CD14-positive monocyte (primary cell): Measurements from ENCODE around the gene SPAG9. TPM values are rescaled to one million over a fixed set of nuclear protein-coding genes. Genes with fewer than 3 reads are reported as not detected.

Experiments
- DNase-seq, 3 donors: peaks; one replicate each; pipeline ENCODE4 v3.0.0-alpha.2; 2011 to 2022
- H2AFZ ChIP-seq: 2 replicates; pipeline ENCODE4 v1.6.0; 2012; ENCODE audit warnings: mild to moderate bottlenecking, low read depth, low read length, inconsistent platforms; ENCODE audit not compliant: insufficient read depth, poor library complexity, severe bottlenecking
- H3K27ac ChIP-seq, 2 donors: 1 replicate in 1 of 2; 2 replicates in 1 of 2; pipeline ENCODE4 v1.5.1; 2012 to 2013; ENCODE audit warnings: low read length in 2 of 2, control low read depth in 1 of 2, inconsistent platforms in 1 of 2, low read depth in 1 of 2, mild to moderate bottlenecking in 1 of 2
- H3K27me3 ChIP-seq, 2 donors: one replicate each; pipeline versions ENCODE4 v1.6.0 to v1.6.1; 2011 to 2013; ENCODE audit warnings: low read length in 2 of 2; ENCODE audit not compliant: control insufficient read depth in 2 of 2, insufficient read depth in 2 of 2
- H3K36me3 ChIP-seq, 2 donors: replicated peaks in 1 of 2; 1 replicate in 1 of 2; 2 replicates in 1 of 2; pipeline versions ENCODE4 v1.5.1 to v1.6.1; 2012 to 2013; ENCODE audit warnings: low read length in 2 of 2, control low read depth in 1 of 2, inconsistent platforms in 1 of 2, mild to moderate bottlenecking in 1 of 2; ENCODE audit not compliant: insufficient read depth in 2 of 2, control insufficient read depth in 1 of 2
- H3K4me1 ChIP-seq, 2 donors: 1 replicate in 1 of 2; 2 replicates in 1 of 2; pipeline versions ENCODE4 v1.5.1 to v1.6.1; 2012 to 2013; ENCODE audit warnings: low read length in 2 of 2, control low read depth in 1 of 2, inconsistent platforms in 1 of 2, mild to moderate bottlenecking in 1 of 2, moderate library complexity in 1 of 2; ENCODE audit not compliant: insufficient read depth in 2 of 2, control insufficient read depth in 1 of 2
- H3K4me2 ChIP-seq: replicated peaks from 2 replicates; pipeline ENCODE3; 2012; ENCODE audit warnings: low read length, moderate library complexity, mild to moderate bottlenecking; ENCODE audit not compliant: poor library complexity, severe bottlenecking; ENCODE audit errors: extremely low read depth
- H3K4me3 ChIP-seq, 3 experiments: fragments of 200-600 bp in 1 of 3; sonication (generic) in 1 of 3; replicated peaks in 1 of 3; 1 replicate in 2 of 3; 2 replicates in 1 of 3; pipeline ENCODE4 v1.5.1; 2011 to 2013; ENCODE audit warnings: low read length in 3 of 3, mild to moderate bottlenecking in 3 of 3, control low read depth in 2 of 3, low read depth in 2 of 3, inconsistent platforms in 1 of 3, moderate library complexity in 1 of 3
- H3K79me2 ChIP-seq: 2 replicates; pipeline ENCODE4 v1.6.0; 2012; ENCODE audit warnings: mild to moderate bottlenecking, control low read depth, inconsistent platforms, low read length, moderate library complexity; ENCODE audit not compliant: insufficient read depth
- H3K9ac ChIP-seq: 2 replicates; pipeline ENCODE4 v1.6.0; 2017; ENCODE audit warnings: low read length, mild to moderate bottlenecking; ENCODE audit not compliant: insufficient read depth, poor library complexity, severe bottlenecking
- H3K9me3 ChIP-seq, 2 donors: replicated peaks in 1 of 2; 1 replicate in 1 of 2; 2 replicates in 1 of 2; pipeline versions ENCODE4 v1.5.1 to v1.6.1; 2012 to 2013; ENCODE audit warnings: low read length in 2 of 2, control low read depth in 1 of 2; ENCODE audit not compliant: control insufficient read depth in 1 of 2, insufficient read depth in 1 of 2
- H4K20me1 ChIP-seq: 2 replicates; pipeline ENCODE4 v1.6.0; 2012; ENCODE audit warnings: mild to moderate bottlenecking, low read length, control low read depth, moderate library complexity; ENCODE audit not compliant: insufficient read depth
- H3K27ac Mint-ChIP-seq, 7 donors: one replicate each; pipeline ENCODE4 v1.8.0; 2020; ENCODE audit warnings: mild to moderate bottlenecking in 7 of 7, mixed read lengths in 7 of 7, moderate library complexity in 6 of 7, inconsistent platforms in 2 of 7
- H3K27me3 Mint-ChIP-seq, 3 donors: one replicate each; pipeline ENCODE4 v1.8.0; 2021 to 2022; ENCODE audit warnings: low read depth in 3 of 3, mild to moderate bottlenecking in 3 of 3, mixed read lengths in 3 of 3, moderate library complexity in 3 of 3, inconsistent platforms in 1 of 3
- H3K36me3 Mint-ChIP-seq, 2 donors: one replicate each; pipeline ENCODE4 v1.8.0; 2020; ENCODE audit warnings: mixed read lengths in 2 of 2, inconsistent platforms in 1 of 2, mild to moderate bottlenecking in 1 of 2
- H3K4me1 Mint-ChIP-seq: one replicate; pipeline ENCODE4 v1.8.0; 2020; ENCODE audit warnings: mild to moderate bottlenecking, mixed read lengths
- H3K4me3 Mint-ChIP-seq, 2 donors: one replicate each; pipeline ENCODE4 v1.8.0; 2020; ENCODE audit warnings: mild to moderate bottlenecking in 2 of 2, mixed read lengths in 2 of 2, moderate library complexity in 1 of 2
- H3K9me3 Mint-ChIP-seq, 7 donors: one replicate each; pipeline ENCODE4 v1.8.0; 2020 to 2022; ENCODE audit warnings: mixed read lengths in 7 of 7, mild to moderate bottlenecking in 6 of 7, moderate library complexity in 6 of 7, inconsistent platforms in 2 of 7
- WGBS: methylation state at CpG from one replicate; pipeline ENCODE4 v1.1.5; 2013; ENCODE audit warnings: missing lambda C conversion rate; ENCODE audit not compliant: insufficient coverage; 5-methylcytosine and 5-hydroxymethylcytosine counted together
- intact Hi-C, 2 donors: fragments of 100-400 bp; cut with micrococcal nuclease; formaldehyde crosslinking; loops; one replicate each; pipeline versions ENCODE4 v1.15.0 to v1.15.1; 2023
- polyA plus RNA-seq, 3 donors: library from polyadenylated mRNA; depleted of rRNA in 1 of 3; unstranded in 2 of 3; stranded (reverse) in 1 of 3; fragments of 300-500 nt in 2 of 3; fragments of >200 nt in 1 of 3; fragmentation: Illumina TruSeq in 2 of 3; gene quantifications; 1 replicate in 2 of 3; 2 replicates in 1 of 3; pipeline ENCODE4 v1.2.3, GENCODE V29; 2012 to 2021
- TF ChIP-seq, protein P1 (sequence below): fragments of 200-600 bp; IDR thresholded peaks from one replicate; pipeline ENCODE4 v1.8.0; 2022; ENCODE audit warnings: antibody characterized with exemption, mild to moderate bottlenecking

SPAG9 gene
- polyA plus RNA-seq, 3 donors, result 4.9 to 33.1 (median 8.5) TPM

DNA sequence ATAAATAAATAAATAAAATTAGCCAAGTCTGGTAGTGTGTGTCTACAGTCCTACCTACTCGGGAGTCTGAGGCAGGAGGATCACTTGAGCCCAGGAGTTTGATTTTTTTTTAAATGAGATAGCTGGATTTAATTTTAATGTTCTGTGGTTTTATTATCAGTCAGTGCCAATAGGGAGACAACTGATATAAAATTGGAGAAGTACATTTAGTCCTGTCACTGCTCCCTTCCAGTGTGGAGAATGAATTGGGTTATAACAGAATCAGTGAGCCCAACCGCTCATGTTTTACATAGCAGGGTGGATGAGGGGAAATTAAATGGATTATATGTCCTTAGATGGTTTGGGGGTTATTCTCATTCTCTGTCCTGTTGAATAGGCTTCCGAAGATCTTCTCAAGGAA is 38.9 kb upstream of the SPAG9 start:
- H3K36me3 Mint-ChIP-seq, result peaks cover 35 to 47% of the 10 kb centered on the region in 2 donors
- Histone ChIP-seq H3K4me3 (no peak overlapping the region), H2AFZ (no peak overlapping the region), H4K20me1 (no peaks in the 10 kb centered on the region), H3K9ac (no peak overlapping the region), H3K9me3 (no peaks in the 10 kb centered on the region), H3K79me2 (peaks cover 16% of the 10 kb centered on the region), H3K27ac (no peak overlapping the region), H3K4me2 (no peak overlapping the region), H3K36me3 (peaks cover 20 to 40% of the 10 kb centered on the region in 2 donors), H3K27me3 (no peaks in the 10 kb centered on the region), H3K4me1 (peaks cover under 1% of the 10 kb centered on the region in 2 donors)
- DNase-seq, result no peak
- intact Hi-C loops, result loop anchor here in 1 of 2 donors (10.0 kb wide), 1 partner anchor 295 kb away; the partner anchor contains the start of gene TOB1
- WGBS, result 93% methylated on average over 2 of the region's 3 CpGs
- H3K27me3 Mint-ChIP-seq, result no peaks in the 10 kb centered on the region
- TF ChIP-seq, protein P1, sequence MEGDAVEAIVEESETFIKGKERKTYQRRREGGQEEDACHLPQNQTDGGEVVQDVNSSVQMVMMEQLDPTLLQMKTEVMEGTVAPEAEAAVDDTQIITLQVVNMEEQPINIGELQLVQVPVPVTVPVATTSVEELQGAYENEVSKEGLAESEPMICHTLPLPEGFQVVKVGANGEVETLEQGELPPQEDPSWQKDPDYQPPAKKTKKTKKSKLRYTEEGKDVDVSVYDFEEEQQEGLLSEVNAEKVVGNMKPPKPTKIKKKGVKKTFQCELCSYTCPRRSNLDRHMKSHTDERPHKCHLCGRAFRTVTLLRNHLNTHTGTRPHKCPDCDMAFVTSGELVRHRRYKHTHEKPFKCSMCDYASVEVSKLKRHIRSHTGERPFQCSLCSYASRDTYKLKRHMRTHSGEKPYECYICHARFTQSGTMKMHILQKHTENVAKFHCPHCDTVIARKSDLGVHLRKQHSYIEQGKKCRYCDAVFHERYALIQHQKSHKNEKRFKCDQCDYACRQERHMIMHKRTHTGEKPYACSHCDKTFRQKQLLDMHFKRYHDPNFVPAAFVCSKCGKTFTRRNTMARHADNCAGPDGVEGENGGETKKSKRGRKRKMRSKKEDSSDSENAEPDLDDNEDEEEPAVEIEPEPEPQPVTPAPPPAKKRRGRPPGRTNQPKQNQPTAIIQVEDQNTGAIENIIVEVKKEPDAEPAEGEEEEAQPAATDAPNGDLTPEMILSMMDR, result no peak
- no peaks in the 10 kb centered on the region for H3K9me3 Mint-ChIP-seq
- H3K4me1 Mint-ChIP-seq, result no peaks in the 10 kb centered on the region
- no peak overlapping the region for H3K4me3 Mint-ChIP-seq
- no peak overlapping the region for H3K27ac Mint-ChIP-seq

DNA sequence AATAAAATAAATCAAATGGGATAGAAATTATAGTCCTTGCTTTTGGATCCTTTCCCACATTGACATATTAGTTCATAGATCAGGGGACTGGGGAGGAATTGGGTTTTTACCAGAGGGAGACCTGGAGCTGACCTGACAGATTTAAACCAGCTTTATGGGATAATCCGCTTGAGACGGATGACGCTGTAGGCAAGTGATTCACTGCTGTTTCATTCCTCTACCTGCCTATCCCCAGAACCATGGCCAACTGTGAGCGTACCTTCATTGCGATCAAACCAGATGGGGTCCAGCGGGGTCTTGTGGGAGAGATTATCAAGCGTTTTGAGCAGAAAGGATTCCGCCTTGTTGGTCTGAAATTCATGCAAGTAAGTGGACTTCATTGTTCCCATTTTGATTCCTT is 34.7 kb upstream of the SPAG9 start:
- Mint-ChIP-seq H3K27me3 (no peaks in the 10 kb centered on the region), H3K36me3 (peaks cover 15 to 26% of the 10 kb centered on the region in 2 donors), H3K9me3 (no peaks in the 10 kb centered on the region), H3K27ac (no peak overlapping the region), H3K4me1 (no peaks in the 10 kb centered on the region), H3K4me3 (no peak overlapping the region)
- 94% methylated on average over 3 of the region's 8 CpGs for WGBS
- H3K79me2 ChIP-seq, result peaks cover 24% of the 10 kb centered on the region
- H3K4me2 ChIP-seq, result no peak overlapping the region
- no peak overlapping the region for H3K4me3 ChIP-seq
- H3K27me3 ChIP-seq, result no peaks in the 10 kb centered on the region
- no peaks in the 10 kb centered on the region for H3K9me3 ChIP-seq
- no peak overlapping the region for H2AFZ ChIP-seq
- peaks cover 18 to 19% of the 10 kb centered on the region in 2 donors for H3K4me1 ChIP-seq
- no peaks in the 10 kb centered on the region for H4K20me1 ChIP-seq
- TF ChIP-seq, protein P1, result no peak
- intact Hi-C loops, result loop anchor here in 1 of 2 donors (10.0 kb wide), 1 partner anchor 291 kb away; the partner anchor contains the start of gene TOB1
- no peak overlapping the region for H3K9ac ChIP-seq
- H3K36me3 ChIP-seq, result peaks cover 9 to 17% of the 10 kb centered on the region in 2 donors
- H3K27ac ChIP-seq, result no peak overlapping the region
- no peak for DNase-seq
